Kidney epithelial cell (primary cell): Measurements from ENCODE around the gene ASTN1. TPM values are rescaled to one million over a fixed set of nuclear protein-coding genes. Genes with fewer than 3 reads are reported as not detected.

Experiments used
- DNase-seq: peaks from one replicate; pipeline ENCODE4 v3.0.0-alpha.2; 2010; ENCODE audit warnings: low read depth
- H3K27me3 ChIP-seq: 2 replicates; pipeline ENCODE4 v1.6.0; 2011; ENCODE audit warnings: low read length; ENCODE audit not compliant: control insufficient read depth, insufficient read depth
- H3K36me3 ChIP-seq: 2 replicates; pipeline ENCODE4 v1.5.1; 2011; ENCODE audit warnings: low read length; ENCODE audit not compliant: control insufficient read depth, insufficient read depth
- H3K4me3 ChIP-seq: 2 replicates; pipeline ENCODE4 v1.5.1; 2011; ENCODE audit warnings: low read depth, mild to moderate bottlenecking, control low read depth, low read length
- CTCF ChIP-seq: IDR thresholded peaks from 2 replicates; pipeline ENCODE4 v1.5.1; 2011; ENCODE audit warnings: mild to moderate bottlenecking, moderate library complexity, low read length, control low read depth, inconsistent platforms; ENCODE audit not compliant: insufficient read depth, poor library complexity, severe bottlenecking
- total RNA-seq: library from RNA; depleted of rRNA; stranded (reverse); fragments of >200 nt; gene quantifications from 2 replicates; pipeline ENCODE4 v1.2.3, GENCODE V29; 2015

Gene ASTN1
- total RNA-seq, 1 donor from 2014 or later = 0.21 TPM

- Histone ChIP-seq H3K27me3 (no peaks in the 10 kb centered on the region), H3K36me3 (no peaks in the 10 kb centered on the region), H3K4me3 (no peak overlapping the region)
- no peak for DNase-seq
- TF ChIP-seq CTCF = no peak
Measured at GRCh38 chr1:177103005-177103852, 61.3 kb downstream of the ASTN1 start.

- no peaks in the 10 kb centered on the region for H3K36me3 ChIP-seq
- DNase-seq = no peak
- no peak overlapping the region for H3K4me3 ChIP-seq
- TF ChIP-seq CTCF = no peak
- H3K27me3 ChIP-seq = no peaks in the 10 kb centered on the region
Measured at GRCh38 chr1:177092001-177092400, 72.5 kb downstream of the ASTN1 start.

GRCh38 chr1:177091040-177091439, 73.5 kb downstream of the ASTN1 start:
- no peaks in the 10 kb centered on the region for H3K27me3 ChIP-seq
- no peaks in the 10 kb centered on the region for H3K36me3 ChIP-seq
- H3K4me3 ChIP-seq = no peak overlapping the region
- TF ChIP-seq CTCF = no peak
- DNase-seq = no peak

- no peak overlapping the region for H3K4me3 ChIP-seq
- H3K27me3 ChIP-seq = no peaks in the 10 kb centered on the region
- H3K36me3 ChIP-seq = no peaks in the 10 kb centered on the region
- DNase-seq = no peak
- no peak for TF ChIP-seq CTCF
Measured at GRCh38 chr1:177088966-177089365, 75.5 kb downstream of the ASTN1 start.

GRCh38 chr1:177082855-177083693, 81.4 kb downstream of the ASTN1 start:
- Histone ChIP-seq H3K36me3 (no peaks in the 10 kb centered on the region), H3K4me3 (no peak overlapping the region), H3K27me3 (no peaks in the 10 kb centered on the region)
- no peak for TF ChIP-seq CTCF
- peak; percentile 12 for DNase-seq
